ENCODE results near the gene EIF4A2. TPM values are rescaled to one million over a fixed set of nuclear protein-coding genes. Genes with fewer than 3 reads are reported as not detected.
"Not testable (repeated sequence)": the region's sequence is repeated elsewhere in the genome, so short reads cannot be mapped to it uniquely, and the experiment has no call there.

Gene EIF4A2
- total RNA-seq, 1 donor from 2014 or later = 491 TPM

DNA sequence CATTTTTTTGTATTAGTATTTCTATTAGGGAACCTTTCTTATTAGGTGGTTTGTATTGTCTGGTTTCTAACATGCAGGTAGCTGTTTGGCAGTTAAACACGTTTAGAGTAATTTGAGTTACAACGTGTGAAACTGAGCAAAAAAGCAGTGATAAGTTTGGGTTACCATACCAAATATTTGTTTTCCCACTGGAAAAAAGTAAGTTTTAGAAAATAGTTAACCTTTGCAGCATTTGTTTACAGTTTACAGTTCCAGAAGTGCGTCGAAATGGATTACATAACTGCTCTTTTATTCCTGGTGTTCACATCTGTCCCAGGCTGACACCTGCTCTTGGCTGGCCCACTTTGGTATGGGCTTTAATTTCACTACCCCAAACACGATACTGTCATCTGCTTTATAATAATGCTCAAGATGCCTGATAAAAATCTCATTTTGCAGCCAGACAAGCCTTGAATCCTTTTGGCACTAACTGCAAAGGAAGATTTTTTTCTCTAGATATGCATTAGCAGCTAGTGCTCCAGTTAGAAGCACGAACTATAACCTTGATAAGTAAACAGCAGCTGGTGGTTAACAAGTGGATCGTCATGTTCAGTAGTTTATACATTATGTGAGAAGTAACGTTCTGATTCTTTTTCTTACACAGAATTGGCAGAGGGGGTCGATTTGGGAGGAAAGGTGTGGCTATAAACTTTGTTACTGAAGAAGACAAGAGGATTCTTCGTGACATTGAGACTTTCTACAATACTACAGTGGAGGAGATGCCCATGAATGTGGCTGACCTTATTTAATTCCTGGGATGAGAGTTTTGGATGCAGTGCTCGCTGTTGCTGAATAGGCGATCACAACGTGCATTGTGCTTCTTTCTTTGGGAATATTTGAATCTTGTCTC is 5.3 kb downstream of the EIF4A2 start:
- Mint-ChIP-seq H3K27me3 (ENCODE audit: insufficient read depth) (no peaks in the 10 kb centered on the region), H3K9me3 (no peaks in the 10 kb centered on the region), H3K4me1 (ENCODE audit: low read depth) (peaks cover 47% of the 10 kb centered on the region), H3K4me3 (peak overlapping the region; percentile 95), H3K27ac (peak overlapping the region; percentile 45), H3K36me3 (ENCODE audit: low read depth) (peaks cover 86% of the 10 kb centered on the region)
- DNase-seq (ENCODE audit: low spot score) = no peak
- intact Hi-C loops (cut with micrococcal nuclease) = no loop called here

DNA sequence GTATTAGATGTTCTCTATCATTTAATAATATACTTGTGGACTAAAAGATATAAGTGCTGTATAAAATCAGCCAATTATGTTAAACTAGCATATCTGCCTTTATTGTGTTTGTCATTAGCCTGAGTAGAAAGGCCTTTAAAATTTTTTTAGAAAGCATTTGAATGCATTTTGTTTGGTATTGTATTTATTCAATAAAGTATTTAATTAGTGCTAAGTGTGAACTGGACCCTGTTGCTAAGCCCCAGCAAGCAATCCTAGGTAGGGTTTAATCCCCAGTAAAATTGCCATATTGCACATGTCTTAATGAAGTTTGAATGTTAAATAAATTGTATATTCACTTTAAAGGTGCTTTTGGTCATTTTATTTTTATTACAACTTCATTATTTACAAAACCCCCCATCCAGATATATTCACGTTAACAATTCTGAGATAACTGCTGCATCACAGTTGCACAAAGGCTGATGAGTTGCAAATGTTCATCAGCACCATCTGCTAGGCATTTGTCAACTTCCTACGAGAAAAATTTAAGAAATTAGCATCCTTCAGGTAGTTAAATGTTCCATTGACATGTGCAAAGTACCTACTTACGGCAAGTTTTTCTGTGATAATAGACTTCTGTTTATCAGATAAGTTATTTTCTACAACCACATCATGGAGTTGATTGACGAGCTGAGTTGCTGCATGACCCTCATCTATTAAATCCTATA is 6.3 kb downstream of the EIF4A2 start:
- intact Hi-C loops (cut with micrococcal nuclease) = no loop called here
- Mint-ChIP-seq H3K4me1 (ENCODE audit: low read depth) (peaks cover 47% of the 10 kb centered on the region), H3K36me3 (ENCODE audit: low read depth) (peaks cover 86% of the 10 kb centered on the region), H3K9me3 (no peaks in the 10 kb centered on the region), H3K27ac (peak overlapping the region; percentile 73), H3K4me3 (no peak overlapping the region), H3K27me3 (ENCODE audit: insufficient read depth) (no peaks in the 10 kb centered on the region)
- DNase-seq (ENCODE audit: low spot score) = no peak

DNA sequence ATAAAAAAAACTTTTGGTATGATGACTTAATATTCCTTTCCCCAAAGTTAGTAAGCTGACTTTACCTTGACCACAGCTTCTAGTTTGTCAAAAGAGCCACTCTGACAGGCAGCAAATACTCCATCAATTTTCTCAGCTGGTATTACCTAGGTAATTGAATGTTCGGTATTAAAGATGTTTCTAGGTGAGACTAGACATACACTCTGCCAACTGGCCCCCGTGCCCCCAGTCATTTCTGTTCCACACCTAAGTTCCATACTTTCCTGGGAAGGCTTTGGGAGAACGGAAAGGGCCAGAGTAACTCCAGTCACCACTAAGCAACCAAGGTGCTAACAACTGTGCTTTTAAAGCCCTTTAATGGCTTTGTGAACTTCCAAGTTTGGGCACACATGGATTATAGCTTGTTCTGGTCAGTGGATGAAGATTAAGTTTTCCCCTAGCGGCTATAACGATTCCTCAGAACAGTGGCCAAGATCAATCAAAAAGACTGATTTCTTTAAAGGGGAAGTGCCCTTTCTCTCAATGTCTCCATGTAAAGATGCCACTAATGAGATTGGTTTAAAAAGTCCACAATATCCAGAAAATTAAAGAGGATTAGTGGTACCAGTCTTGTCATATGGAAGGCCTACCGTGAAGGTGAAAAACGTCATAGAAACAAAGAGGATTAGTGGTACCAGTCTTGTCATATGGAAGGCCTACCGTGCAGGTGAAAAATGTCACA is 7.0 kb downstream of the EIF4A2 start:
- H3K27me3 Mint-ChIP-seq (ENCODE audit: insufficient read depth) = no peaks in the 10 kb centered on the region
- no peak overlapping the region for H3K4me3 Mint-ChIP-seq
- peaks cover 82% of the 10 kb centered on the region for H3K36me3 Mint-ChIP-seq (ENCODE audit: low read depth)
- H3K27ac Mint-ChIP-seq = peak overlapping the region; percentile 13
- H3K9me3 Mint-ChIP-seq = no peaks in the 10 kb centered on the region
- DNase-seq (ENCODE audit: low spot score) = no peak
- intact Hi-C loops (cut with micrococcal nuclease) = no loop called here
- peaks cover 44% of the 10 kb centered on the region for H3K4me1 Mint-ChIP-seq (ENCODE audit: low read depth)

DNA sequence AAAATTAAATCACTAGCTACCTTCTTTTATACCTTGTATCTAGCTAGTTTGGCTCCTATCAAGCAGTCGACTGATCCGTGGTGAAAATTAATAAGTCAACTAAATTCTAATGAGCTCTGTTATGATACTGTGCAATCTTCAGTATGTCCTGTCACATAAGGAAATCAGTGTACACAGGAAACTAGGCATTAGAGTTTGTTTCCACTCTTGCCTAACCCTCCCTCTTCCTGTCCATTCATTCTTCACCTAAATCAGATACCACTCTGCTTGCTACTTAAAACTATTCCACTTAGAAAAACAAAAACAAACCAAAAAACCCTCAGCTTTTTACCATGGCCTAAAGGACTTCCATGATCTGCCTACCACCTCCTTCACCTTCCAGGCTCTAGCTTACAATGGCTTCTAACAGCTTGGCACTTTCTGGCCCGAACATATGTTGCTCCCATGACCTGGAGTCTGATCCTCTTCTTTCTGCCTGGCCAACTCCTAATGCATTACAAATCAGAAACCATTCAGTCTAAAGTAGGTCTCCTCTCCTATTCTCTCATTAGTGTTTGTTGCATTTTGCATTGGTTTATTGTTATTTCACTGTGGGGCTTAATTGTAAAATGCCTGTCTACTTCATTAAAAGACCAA is 15.0 kb downstream of the EIF4A2 start:
- Mint-ChIP-seq H3K4me1 (ENCODE audit: low read depth) (peaks cover 34% of the 10 kb centered on the region), H3K4me3 (no peak overlapping the region), H3K27ac (peak overlapping the region; percentile 49), H3K36me3 (ENCODE audit: low read depth) (peaks cover 64% of the 10 kb centered on the region), H3K9me3 (no peaks in the 10 kb centered on the region), H3K27me3 (ENCODE audit: insufficient read depth) (no peaks in the 10 kb centered on the region)
- intact Hi-C loops (cut with micrococcal nuclease) = no loop called here
- no peak for DNase-seq (ENCODE audit: low spot score)

DNA sequence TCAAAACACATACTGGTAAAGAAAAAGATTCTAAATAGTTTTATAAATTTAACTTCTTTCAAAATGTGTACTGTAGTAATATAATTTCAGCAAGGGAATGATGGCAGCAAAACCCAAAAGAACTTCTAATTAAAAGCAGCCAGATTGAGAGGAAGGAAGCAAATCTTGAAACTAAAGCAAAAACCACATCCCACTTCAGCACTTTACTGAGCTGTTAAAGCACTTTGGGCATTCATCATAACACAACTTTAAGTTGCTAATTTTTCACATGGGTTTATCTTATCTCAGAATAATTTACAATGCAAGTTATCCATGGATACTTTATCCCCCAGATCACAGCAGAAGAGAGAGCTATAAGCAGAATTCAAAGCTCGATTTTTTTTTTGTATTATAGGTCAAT is 16.9 kb downstream of the EIF4A2 start:
- Mint-ChIP-seq H3K36me3 (ENCODE audit: low read depth) (peaks cover 58% of the 10 kb centered on the region), H3K27ac (peak overlapping the region; percentile 16), H3K4me1 (ENCODE audit: low read depth) (peaks cover 43% of the 10 kb centered on the region), H3K9me3 (no peaks in the 10 kb centered on the region), H3K27me3 (ENCODE audit: insufficient read depth) (no peaks in the 10 kb centered on the region), H3K4me3 (no peak overlapping the region)
- intact Hi-C loops (cut with micrococcal nuclease) = no loop called here
- DNase-seq (ENCODE audit: low spot score) = no peak

DNA sequence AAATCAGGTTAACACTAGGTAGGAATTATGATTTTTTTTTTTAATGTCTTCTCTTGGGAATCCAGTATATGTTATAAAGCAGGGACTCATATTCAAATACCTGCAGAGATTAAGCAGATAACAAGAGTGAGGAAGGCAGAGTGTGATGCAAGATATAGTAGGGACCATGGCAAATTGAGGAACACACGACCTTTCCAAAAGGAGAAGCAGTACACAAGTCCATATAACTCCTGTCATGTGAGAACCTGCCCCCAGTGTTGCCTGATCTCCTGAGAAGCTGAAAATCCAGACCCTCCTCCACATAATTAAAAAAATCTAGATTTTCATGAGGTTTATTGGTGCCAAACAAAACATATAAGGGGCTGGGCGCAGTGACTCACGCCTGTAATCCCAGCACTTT is 19.3 kb downstream of the EIF4A2 start:
- H3K36me3 Mint-ChIP-seq (ENCODE audit: low read depth) = peaks cover 41% of the 10 kb centered on the region
- H3K4me3 Mint-ChIP-seq = no peak overlapping the region
- H3K27me3 Mint-ChIP-seq (ENCODE audit: insufficient read depth) = no peaks in the 10 kb centered on the region
- H3K9me3 Mint-ChIP-seq = no peaks in the 10 kb centered on the region
- H3K4me1 Mint-ChIP-seq (ENCODE audit: low read depth) = peaks cover 54% of the 10 kb centered on the region
- no peak for DNase-seq (ENCODE audit: low spot score)
- intact Hi-C loops (cut with micrococcal nuclease) = no loop called here
- no peak overlapping the region for H3K27ac Mint-ChIP-seq

DNA sequence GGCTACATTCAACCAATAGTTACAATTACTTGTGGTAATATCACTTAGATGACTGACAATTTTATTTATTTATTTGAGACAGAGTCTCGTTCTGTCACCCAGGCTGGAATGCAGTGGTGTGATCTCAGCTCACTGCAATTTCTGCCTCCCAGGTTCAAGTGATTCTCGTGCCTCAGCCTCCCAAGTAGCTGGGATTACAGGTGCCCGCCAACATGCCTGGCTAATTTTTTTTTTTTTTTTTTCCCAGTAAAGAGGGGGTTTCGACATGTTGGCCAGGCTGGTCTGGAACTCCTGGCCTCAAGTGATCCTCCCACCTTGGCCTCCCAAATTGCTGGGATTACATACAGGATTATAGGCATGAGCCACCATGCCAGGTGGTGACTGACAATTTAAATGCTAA is 20.1 kb downstream of the EIF4A2 start:
- H3K36me3 Mint-ChIP-seq (ENCODE audit: low read depth) = peaks cover 36% of the 10 kb centered on the region
- H3K4me3 Mint-ChIP-seq; H3K9me3 Mint-ChIP-seq; H3K27ac Mint-ChIP-seq; intact Hi-C loops (cut with micrococcal nuclease); H3K27me3 Mint-ChIP-seq (ENCODE audit: insufficient read depth); DNase-seq (ENCODE audit: low spot score): not testable (repeated sequence)
- H3K4me1 Mint-ChIP-seq (ENCODE audit: low read depth) = peaks cover 50% of the 10 kb centered on the region

DNA sequence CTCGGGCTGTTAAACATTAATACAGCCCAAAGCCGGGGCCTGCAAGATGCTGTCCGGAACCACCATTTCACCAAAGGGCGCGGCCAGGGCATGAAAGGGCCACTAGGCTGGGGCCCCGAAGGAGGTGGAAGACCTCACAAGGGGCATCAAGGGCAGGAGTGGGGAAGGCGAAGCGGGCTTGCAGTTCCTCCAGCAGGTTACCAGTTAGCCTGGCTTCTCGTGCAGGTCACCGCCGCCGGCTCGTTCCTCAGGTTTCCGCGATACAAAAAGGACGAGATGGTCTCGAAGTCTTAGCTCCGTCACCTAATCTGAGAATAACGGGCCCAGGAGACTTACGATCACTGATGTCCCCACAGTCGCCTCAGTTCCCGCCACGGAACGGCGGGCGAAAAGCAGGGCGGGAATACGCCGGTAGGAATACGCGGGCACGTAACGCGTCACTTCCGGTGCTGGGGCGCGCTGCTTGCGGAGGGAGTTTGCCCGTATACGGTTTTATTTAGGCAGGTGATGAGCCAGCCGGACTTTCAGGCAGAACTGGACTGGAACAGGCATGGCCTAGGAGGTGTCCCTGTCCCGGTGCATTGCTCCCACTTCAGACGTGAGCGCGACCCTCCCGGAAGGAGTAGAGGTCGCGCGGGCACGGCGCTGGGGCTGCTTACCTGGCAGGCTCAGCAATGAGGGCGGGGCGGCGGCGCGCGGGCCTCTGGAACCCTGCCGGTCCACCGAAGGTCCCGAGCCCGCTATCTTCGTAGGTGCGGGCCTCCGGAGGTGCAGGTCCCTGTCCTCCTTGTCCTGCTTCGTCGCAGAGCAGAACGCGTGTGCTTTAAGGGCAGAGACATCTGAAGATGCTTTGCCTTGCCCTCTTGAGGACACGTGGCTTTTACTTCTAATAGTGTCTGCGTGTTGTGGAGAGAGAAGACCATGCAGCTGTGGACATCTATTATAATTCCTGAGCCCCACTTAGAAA is 23.0 kb downstream of the EIF4A2 start, which contains the start of gene RFC4:
TSS of gene RFC4 (minus strand) at position 394 of the 967 bp plus-strand sequence. CDS start 1,769 bp downstream, outside the sequence.
- peak within 1 kb of the TSS; percentile 93 for H3K4me3 Mint-ChIP-seq
- no peaks in the 10 kb centered on the region for H3K9me3 Mint-ChIP-seq
- peak; percentile 80 for DNase-seq (ENCODE audit: low spot score)
- peak within 1 kb of the TSS; percentile 85 for H3K27ac Mint-ChIP-seq
- intact Hi-C loops (cut with micrococcal nuclease) = loop anchor here (1.0 to 5.0 kb wide), 6 partner anchors 15 to 869 kb away; partner anchors contain the start of genes DNAJB11, EIF4A2 and TRA2B
- peaks cover 31% of the 10 kb centered on the region for H3K4me1 Mint-ChIP-seq (ENCODE audit: low read depth)
- peaks cover 16% of the 10 kb centered on the region for H3K36me3 Mint-ChIP-seq (ENCODE audit: low read depth)
- H3K27me3 Mint-ChIP-seq (ENCODE audit: insufficient read depth) = no peaks in the 10 kb centered on the region

DNA sequence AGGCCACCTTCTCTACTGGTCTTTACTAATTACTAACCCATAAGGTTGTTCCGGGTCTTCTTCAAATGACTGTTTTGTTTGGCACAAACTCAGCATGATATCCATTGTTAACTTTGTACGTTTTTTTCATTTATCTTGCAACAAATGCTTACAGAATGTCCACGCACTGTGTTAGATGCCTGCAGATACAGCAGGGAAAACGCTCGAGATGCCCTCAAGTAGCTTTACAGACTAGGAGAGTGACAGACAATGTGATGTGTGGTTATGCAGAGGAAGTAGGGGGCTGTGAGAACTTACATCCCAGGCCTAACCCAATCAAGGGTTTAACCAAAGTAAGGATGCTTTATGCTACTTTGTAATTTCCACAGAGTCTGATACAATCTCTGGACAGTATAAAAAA is 23.9 kb downstream of the EIF4A2 start:
- no peaks in the 10 kb centered on the region for H3K9me3 Mint-ChIP-seq
- peak overlapping the region; percentile 93 for H3K4me3 Mint-ChIP-seq
- peaks cover 31% of the 10 kb centered on the region for H3K4me1 Mint-ChIP-seq (ENCODE audit: low read depth)
- H3K27ac Mint-ChIP-seq = peak overlapping the region; percentile 85
- no peak for DNase-seq (ENCODE audit: low spot score)
- H3K36me3 Mint-ChIP-seq (ENCODE audit: low read depth) = peaks cover 16% of the 10 kb centered on the region
- intact Hi-C loops (cut with micrococcal nuclease) = loop anchor here (5.0 kb wide), 2 partner anchors 190 to 870 kb away; partner anchors contain the start of gene TRA2B
- no peaks in the 10 kb centered on the region for H3K27me3 Mint-ChIP-seq (ENCODE audit: insufficient read depth)

DNA sequence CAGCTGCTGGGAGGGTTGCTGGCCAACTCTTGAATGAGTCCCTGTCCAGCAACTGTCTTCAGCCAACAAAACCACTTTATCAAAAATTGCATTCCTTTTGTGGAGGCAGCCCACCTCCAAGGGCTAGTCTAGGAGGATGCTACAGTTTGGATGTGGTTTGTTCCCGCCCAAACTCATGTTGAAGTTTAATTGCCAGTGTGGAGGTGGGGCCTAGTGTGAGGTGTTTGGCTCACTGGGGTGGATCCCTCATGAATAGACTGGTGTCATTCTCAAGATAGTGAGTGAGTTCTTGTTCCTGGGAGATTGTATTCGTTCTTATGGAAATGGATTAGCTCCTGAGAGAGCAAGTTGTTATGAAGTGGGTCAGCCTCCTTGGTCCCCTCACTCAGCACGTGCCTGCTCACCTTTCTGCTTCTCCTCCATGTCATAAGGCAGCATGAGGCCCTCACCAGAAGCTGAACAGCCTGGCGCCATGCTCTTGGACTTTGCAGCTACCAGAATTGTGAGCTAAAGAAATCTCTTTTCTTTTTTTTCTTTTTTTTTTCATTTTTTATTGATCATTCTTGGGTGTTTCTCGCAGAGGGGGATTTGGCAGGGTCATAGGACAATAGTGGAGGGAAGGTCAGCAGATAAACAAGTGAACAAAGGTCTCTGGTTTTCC is 27.1 kb downstream of the EIF4A2 start:
- intact Hi-C loops (cut with micrococcal nuclease) = no loop called here
- Mint-ChIP-seq H3K4me3 (no peak overlapping the region), H3K27me3 (ENCODE audit: insufficient read depth) (no peaks in the 10 kb centered on the region), H3K36me3 (ENCODE audit: low read depth) (no peaks in the 10 kb centered on the region), H3K27ac (no peak overlapping the region), H3K9me3 (no peaks in the 10 kb centered on the region), H3K4me1 (ENCODE audit: low read depth) (peaks cover 15% of the 10 kb centered on the region)
- DNase-seq (ENCODE audit: low spot score) = no peak

DNA sequence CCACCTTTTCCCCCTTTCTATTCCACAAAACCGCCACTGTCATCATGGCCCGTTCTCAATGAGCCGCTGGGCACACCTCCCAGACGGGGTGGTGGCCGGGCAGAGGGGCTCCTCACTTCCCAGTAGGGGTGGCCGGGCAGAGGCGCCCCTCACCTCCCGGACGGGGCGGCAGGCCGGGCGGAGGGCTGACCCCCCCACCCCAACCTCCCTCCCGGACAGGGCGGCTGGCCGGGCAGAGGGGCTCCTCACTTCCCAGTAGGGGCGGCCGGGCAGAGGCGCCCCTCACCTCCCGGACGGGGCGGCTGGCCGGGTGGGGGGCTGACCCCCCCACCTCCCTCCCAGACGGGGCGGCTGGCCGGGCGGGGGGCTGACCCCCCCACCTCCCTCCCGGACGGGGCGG is 27.9 kb downstream of the EIF4A2 start:
- DNase-seq (ENCODE audit: low spot score); H3K27me3 Mint-ChIP-seq (ENCODE audit: insufficient read depth); H3K27ac Mint-ChIP-seq; H3K36me3 Mint-ChIP-seq (ENCODE audit: low read depth); H3K4me3 Mint-ChIP-seq; intact Hi-C loops (cut with micrococcal nuclease); H3K9me3 Mint-ChIP-seq: not testable (repeated sequence)
- H3K4me1 Mint-ChIP-seq (ENCODE audit: low read depth) = peaks cover 18% of the 10 kb centered on the region
